Neural crest cell (in vitro differentiated cells): ENCODE data around the gene TUT4. TPM values are rescaled to one million over a fixed set of nuclear protein-coding genes. Genes with fewer than 3 reads are reported as not detected.

Source experiments
- DNase-seq: peaks from one replicate; pipeline ENCODE4 v3.0.0; 2021; ENCODE audit warnings: low read depth, mixed read lengths, low spot score
- H3K27ac Mint-ChIP-seq: one replicate; pipeline ENCODE4 v1.8.0; 2021; ENCODE audit warnings: mild to moderate bottlenecking, mixed read lengths; ENCODE audit not compliant: unreplicated experiment
- H3K27me3 Mint-ChIP-seq: 2 replicates; pipeline ENCODE4 v1.8.0; 2021; ENCODE audit warnings: low read depth, mild to moderate bottlenecking, mixed read lengths
- H3K36me3 Mint-ChIP-seq: 2 replicates; pipeline ENCODE4 v1.8.0; 2021; ENCODE audit warnings: low read depth, mild to moderate bottlenecking, mixed read lengths
- H3K4me1 Mint-ChIP-seq: 2 replicates; pipeline ENCODE4 v1.8.0; 2021; ENCODE audit warnings: mixed read lengths
- H3K4me3 Mint-ChIP-seq: one replicate; pipeline ENCODE4 v1.8.0; 2021; ENCODE audit warnings: mild to moderate bottlenecking, mixed read lengths
- H3K9me3 Mint-ChIP-seq: 2 replicates; pipeline ENCODE4 v1.8.0; 2021; ENCODE audit warnings: mixed read lengths
- CTCF ChIP-seq: fragments of 200-600 bp; sonication (generic); conservative IDR thresholded peaks from 2 replicates; pipeline ENCODE4 v1.5.0; 2021; ENCODE audit warnings: antibody characterized with exemption, mild to moderate bottlenecking
- total RNA-seq: library from RNA; stranded (reverse); gene quantifications from 2 replicates; pipeline ENCODE4 v1.2.1, GENCODE V29; 2021

Gene TUT4
- total RNA-seq, 1 donor from 2014 or later = 88.0 TPM

- Mint-ChIP-seq H3K27me3 (no peaks in the 10 kb centered on the region), H3K4me1 (no peaks in the 10 kb centered on the region), H3K4me3 (no peak overlapping the region), H3K36me3 (peaks cover 14% of the 10 kb centered on the region), H3K27ac (no peak overlapping the region), H3K9me3 (no peaks in the 10 kb centered on the region)
- no peak for DNase-seq
- TF ChIP-seq CTCF = no peak
Measured at GRCh38 chr1:52506349-52506748, 46.5 kb downstream of the TUT4 start.

DNA sequence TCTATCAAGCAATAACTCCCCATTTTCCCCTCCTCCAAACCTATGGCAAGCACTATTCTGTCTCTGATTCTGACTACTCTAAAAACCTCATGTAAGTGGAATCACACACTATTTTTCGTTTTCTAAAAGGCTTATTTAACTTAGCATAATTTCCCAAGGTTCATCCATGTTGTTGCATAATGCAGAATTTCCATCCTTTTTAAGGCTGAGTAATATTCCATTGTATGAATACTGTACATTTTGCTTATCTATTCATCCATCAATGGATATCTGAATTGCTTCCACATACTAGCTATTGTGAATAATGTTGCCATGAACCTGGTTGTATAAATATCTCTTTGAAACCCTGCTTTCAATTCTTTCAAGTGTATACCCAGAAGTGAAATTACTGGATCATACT, 48.2 kb downstream of the TUT4 start:
- TF ChIP-seq CTCF = no peak
- DNase-seq = no peak
- H3K4me1 Mint-ChIP-seq = no peaks in the 10 kb centered on the region
- H3K4me3 Mint-ChIP-seq = no peak overlapping the region
- no peaks in the 10 kb centered on the region for H3K27me3 Mint-ChIP-seq
- H3K36me3 Mint-ChIP-seq = peaks cover 14% of the 10 kb centered on the region
- H3K27ac Mint-ChIP-seq = no peak overlapping the region
- no peaks in the 10 kb centered on the region for H3K9me3 Mint-ChIP-seq

- DNase-seq = no peak
- H3K4me3 Mint-ChIP-seq = no peak overlapping the region
- H3K27ac Mint-ChIP-seq = no peak overlapping the region
- no peaks in the 10 kb centered on the region for H3K4me1 Mint-ChIP-seq
- peaks cover 14% of the 10 kb centered on the region for H3K36me3 Mint-ChIP-seq
- no peaks in the 10 kb centered on the region for H3K27me3 Mint-ChIP-seq
- TF ChIP-seq CTCF = no peak
- H3K9me3 Mint-ChIP-seq = no peaks in the 10 kb centered on the region
Measured at GRCh38 chr1:52503706-52504105, 49.2 kb downstream of the TUT4 start.

DNA sequence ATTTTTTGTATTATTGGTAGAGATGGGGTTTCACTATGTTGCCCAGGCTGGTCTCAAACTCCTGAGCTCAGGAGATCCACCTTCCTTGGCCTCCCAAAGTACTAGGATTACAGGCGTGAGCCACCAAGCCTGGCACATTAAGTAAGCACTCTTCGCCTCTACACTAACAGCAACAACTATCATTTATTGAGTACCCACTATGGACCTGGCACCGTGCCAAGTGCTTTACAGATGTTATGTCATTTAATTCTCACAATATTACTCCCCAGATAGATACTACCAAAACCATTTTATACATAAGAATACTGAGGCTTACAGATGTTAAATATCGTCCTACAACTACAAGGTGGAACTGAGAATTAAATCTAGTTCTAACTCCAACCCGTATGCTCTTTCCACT, 50.1 kb downstream of the TUT4 start:
- H3K27me3 Mint-ChIP-seq = no peaks in the 10 kb centered on the region
- peaks cover 14% of the 10 kb centered on the region for H3K36me3 Mint-ChIP-seq
- no peaks in the 10 kb centered on the region for H3K9me3 Mint-ChIP-seq
- DNase-seq = no peak
- peaks cover 2% of the 10 kb centered on the region for H3K4me1 Mint-ChIP-seq
- H3K27ac Mint-ChIP-seq = no peak overlapping the region
- no peak overlapping the region for H3K4me3 Mint-ChIP-seq
- no peak for TF ChIP-seq CTCF

GRCh38 chr1:52487632-52488031, 65.3 kb downstream of the TUT4 start:
- Mint-ChIP-seq H3K27me3 (no peaks in the 10 kb centered on the region), H3K4me1 (no peaks in the 10 kb centered on the region), H3K36me3 (peaks cover 5% of the 10 kb centered on the region), H3K9me3 (no peaks in the 10 kb centered on the region), H3K27ac (no peak overlapping the region), H3K4me3 (no peak overlapping the region)
- no peak for TF ChIP-seq CTCF
- DNase-seq = no peak
